ENCODE data around the gene SLC13A3.

Gene SLC13A3

GRCh38 chr20:46631874-46632446, 19.3 kb downstream of the SLC13A3 start:
- DNase-seq: no peak

GRCh38 chr20:46631212-46631869, 19.9 kb downstream of the SLC13A3 start:
- peak; percentile 79 for DNase-seq

- DNase-seq: no peak
Observed at GRCh38 chr20:46630306-46630705, 21.0 kb downstream of the SLC13A3 start.

- no peak for DNase-seq
Observed at GRCh38 chr20:46629341-46629740, 21.9 kb downstream of the SLC13A3 start.

GRCh38 chr20:46627234-46627633, 24.0 kb downstream of the SLC13A3 start:
- peak; percentile 33 for DNase-seq

- peak; percentile 75 for DNase-seq
Observed at GRCh38 chr20:46626758-46627157, 24.5 kb downstream of the SLC13A3 start.

- no peak for DNase-seq
Observed at GRCh38 chr20:46625875-46626373, 25.3 kb downstream of the SLC13A3 start.

GRCh38 chr20:46624946-46625345, 26.3 kb downstream of the SLC13A3 start:
- DNase-seq: no peak

GRCh38 chr20:46622165-46622564, 29.1 kb downstream of the SLC13A3 start:
- no peak for DNase-seq

GRCh38 chr20:46621492-46621891, 29.8 kb downstream of the SLC13A3 start:
- no peak for DNase-seq

- DNase-seq: no peak
Observed at GRCh38 chr20:46619445-46619844, 31.8 kb downstream of the SLC13A3 start.

GRCh38 chr20:46618316-46619100, 32.8 kb downstream of the SLC13A3 start:
- no peak for DNase-seq

GRCh38 chr20:46614503-46614902, 36.8 kb downstream of the SLC13A3 start:
- DNase-seq: no peak

- DNase-seq: no peak
Observed at GRCh38 chr20:46610145-46610544, 41.1 kb downstream of the SLC13A3 start.

- no peak for DNase-seq
Observed at GRCh38 chr20:46609043-46609442, 42.2 kb downstream of the SLC13A3 start.

GRCh38 chr20:46607849-46608497, 43.3 kb downstream of the SLC13A3 start:
- no peak for DNase-seq

GRCh38 chr20:46607191-46607848, 43.9 kb downstream of the SLC13A3 start:
- no peak for DNase-seq

GRCh38 chr20:46606817-46607190, 44.5 kb downstream of the SLC13A3 start:
- no peak for DNase-seq

- DNase-seq: no peak
Observed at GRCh38 chr20:46605978-46606816, 45.1 kb downstream of the SLC13A3 start.

- DNase-seq: no peak
Observed at GRCh38 chr20:46605181-46605580, 46.1 kb downstream of the SLC13A3 start.

- no peak for DNase-seq
Observed at GRCh38 chr20:46604551-46605133, 46.6 kb downstream of the SLC13A3 start.

- DNase-seq: no peak
Observed at GRCh38 chr20:46602429-46602828, 48.8 kb downstream of the SLC13A3 start.
